OCI-LY1 (cell line): ENCODE data around the gene NIM1K.

Experiments
- H2AFZ ChIP-seq: fragments of 200-600 bp; sonication (generic), shearing (Covaris generic); 2 replicates; pipeline ENCODE4 v1.6.0; 2014; ENCODE audit warnings: antibody characterized with exemption, mild to moderate bottlenecking, low read length
- H3F3A ChIP-seq: fragments of 200-600 bp; sonication (generic), shearing (Covaris generic); 2 replicates; pipeline ENCODE4 v1.6.0; 2014; ENCODE audit warnings: mild to moderate bottlenecking, antibody characterized with exemption, low read length, moderate library complexity; ENCODE audit not compliant: insufficient read depth
- H3K27ac ChIP-seq: fragments of 200-600 bp; sonication (generic); 2 replicates; pipeline ENCODE4 v1.5.1; 2014; ENCODE audit warnings: low read length, mixed run types, mild to moderate bottlenecking, low read depth; ENCODE audit not compliant: poor library complexity, severe bottlenecking
- H3K27me3 ChIP-seq: fragments of 200-600 bp; sonication (generic); 2 replicates; pipeline ENCODE4 v1.6.0; 2014; ENCODE audit warnings: antibody characterized with exemption, mild to moderate bottlenecking, low read length, moderate library complexity; ENCODE audit not compliant: insufficient read depth
- H3K36me3 ChIP-seq: fragments of 200-600 bp; sonication (generic); 2 replicates; pipeline ENCODE4 v1.6.1; 2014; ENCODE audit warnings: mild to moderate bottlenecking, antibody characterized with exemption, low read length, moderate library complexity, mixed read lengths; ENCODE audit not compliant: insufficient read depth
- H3K4me1 ChIP-seq: fragments of 200-600 bp; sonication (generic); 2 replicates; pipeline ENCODE4 v1.5.1; 2014; ENCODE audit warnings: mild to moderate bottlenecking, low read length, moderate library complexity; ENCODE audit not compliant: insufficient read depth, severe bottlenecking
- H3K4me2 ChIP-seq: fragments of 200-600 bp; sonication (generic), shearing (Covaris generic); 2 replicates; pipeline ENCODE4 v1.6.1; 2014; ENCODE audit warnings: low read length
- H3K4me3 ChIP-seq: fragments of 200-600 bp; sonication (generic); 2 replicates; pipeline ENCODE4 v1.5.1; 2014; ENCODE audit warnings: low read length, low read depth, mild to moderate bottlenecking, mixed read lengths; ENCODE audit not compliant: poor library complexity, severe bottlenecking
- H3K79me2 ChIP-seq: fragments of 200-600 bp; shearing (Covaris generic); 2 replicates; pipeline ENCODE4 v1.6.1; 2016; ENCODE audit warnings: mixed run types, low read length, mixed read lengths; ENCODE audit not compliant: insufficient read depth
- H3K9ac ChIP-seq: fragments of 200-600 bp; sonication (generic), shearing (Covaris generic); 2 replicates; pipeline ENCODE4 v1.6.1; 2014; ENCODE audit warnings: mild to moderate bottlenecking, low read length, mixed read lengths
- H3K9me2 ChIP-seq: fragments of 200-600 bp; sonication (generic), shearing (Covaris generic); 2 replicates; pipeline ENCODE4 v1.6.1; 2014; ENCODE audit warnings: low read depth, mild to moderate bottlenecking, low read length, mixed read lengths
- H3K9me3 ChIP-seq: fragments of 200-600 bp; shearing (Covaris generic); 2 replicates; pipeline ENCODE4 v1.6.1; 2014; ENCODE audit warnings: low read length, mixed read lengths
- H4K20me1 ChIP-seq: fragments of 200-600 bp; sonication (generic), shearing (Covaris generic); 2 replicates; pipeline ENCODE4 v1.6.0; 2016; ENCODE audit warnings: mild to moderate bottlenecking, low read length; ENCODE audit not compliant: insufficient read depth
- EZH2 ChIP-seq: fragments of 200-600 bp; sonication (generic), shearing (Covaris generic); IDR thresholded peaks from 2 replicates; pipeline ENCODE4 v1.8.0; 2017; ENCODE audit warnings: borderline replicate concordance, mixed run types, mild to moderate bottlenecking, antibody characterized with exemption, low read length, moderate library complexity, mixed read lengths
- TF ChIP-seq, protein P1 (sequence below): fragments of 200-600 bp; sonication (generic), shearing (Covaris generic); IDR thresholded peaks from 2 replicates; pipeline ENCODE4 v1.5.1; 2017; ENCODE audit warnings: mild to moderate bottlenecking, antibody characterized with exemption, low read length, moderate library complexity, mixed read lengths

The NIM1K gene

GRCh38 chr5:43298443-43298842, 106.4 kb downstream of the NIM1K start:
- no peaks in the 10 kb centered on the region for H3K9me2 ChIP-seq
- H3K9me3 ChIP-seq = no peaks in the 10 kb centered on the region
- no peaks in the 10 kb centered on the region for H3F3A ChIP-seq
- no peak overlapping the region for H3K9ac ChIP-seq
- H3K4me1 ChIP-seq = no peaks in the 10 kb centered on the region
- no peaks in the 10 kb centered on the region for H3K27me3 ChIP-seq
- H3K27ac ChIP-seq = no peak overlapping the region
- H2AFZ ChIP-seq = no peak overlapping the region
- H3K4me3 ChIP-seq = no peak overlapping the region
- peaks cover 39% of the 10 kb centered on the region for H3K79me2 ChIP-seq
- peaks cover 100% of the 10 kb centered on the region for H3K36me3 ChIP-seq
- TF ChIP-seq, protein P1, sequence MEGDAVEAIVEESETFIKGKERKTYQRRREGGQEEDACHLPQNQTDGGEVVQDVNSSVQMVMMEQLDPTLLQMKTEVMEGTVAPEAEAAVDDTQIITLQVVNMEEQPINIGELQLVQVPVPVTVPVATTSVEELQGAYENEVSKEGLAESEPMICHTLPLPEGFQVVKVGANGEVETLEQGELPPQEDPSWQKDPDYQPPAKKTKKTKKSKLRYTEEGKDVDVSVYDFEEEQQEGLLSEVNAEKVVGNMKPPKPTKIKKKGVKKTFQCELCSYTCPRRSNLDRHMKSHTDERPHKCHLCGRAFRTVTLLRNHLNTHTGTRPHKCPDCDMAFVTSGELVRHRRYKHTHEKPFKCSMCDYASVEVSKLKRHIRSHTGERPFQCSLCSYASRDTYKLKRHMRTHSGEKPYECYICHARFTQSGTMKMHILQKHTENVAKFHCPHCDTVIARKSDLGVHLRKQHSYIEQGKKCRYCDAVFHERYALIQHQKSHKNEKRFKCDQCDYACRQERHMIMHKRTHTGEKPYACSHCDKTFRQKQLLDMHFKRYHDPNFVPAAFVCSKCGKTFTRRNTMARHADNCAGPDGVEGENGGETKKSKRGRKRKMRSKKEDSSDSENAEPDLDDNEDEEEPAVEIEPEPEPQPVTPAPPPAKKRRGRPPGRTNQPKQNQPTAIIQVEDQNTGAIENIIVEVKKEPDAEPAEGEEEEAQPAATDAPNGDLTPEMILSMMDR = no peak
- TF ChIP-seq EZH2 = no peak
- 0 out of 2 replicates have a peak, but pooled peaks cover 3% of the 10 kb centered on the region for H4K20me1 ChIP-seq
- no peak overlapping the region for H3K4me2 ChIP-seq

DNA sequence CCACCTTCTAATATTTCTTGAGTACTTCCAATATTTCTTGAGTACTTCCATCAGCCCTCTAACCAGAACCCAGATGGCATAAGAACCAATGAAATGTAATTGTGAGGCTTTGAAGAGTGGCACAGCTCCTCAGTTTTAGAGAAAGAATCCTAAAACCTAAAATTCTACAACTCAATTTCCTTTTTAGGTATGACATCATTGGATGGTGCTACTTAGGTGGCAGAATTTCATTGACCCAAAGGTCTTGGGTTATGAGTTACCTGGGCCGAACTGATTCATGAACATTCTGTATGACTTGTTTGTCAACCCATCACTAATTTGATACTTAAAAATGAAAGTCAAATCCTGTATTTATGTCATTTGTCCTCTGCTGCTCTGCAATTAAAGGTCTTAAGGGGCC, 108.1 kb downstream of the NIM1K start:
- no peaks in the 10 kb centered on the region for H3F3A ChIP-seq
- H3K9ac ChIP-seq = no peak overlapping the region
- no peak overlapping the region for H3K4me2 ChIP-seq
- H4K20me1 ChIP-seq = 0 out of 2 replicates have a peak, but pooled peaks cover 8% of the 10 kb centered on the region
- H2AFZ ChIP-seq = no peak overlapping the region
- peaks cover 54% of the 10 kb centered on the region for H3K79me2 ChIP-seq
- peaks cover 9% of the 10 kb centered on the region for H3K4me1 ChIP-seq
- H3K36me3 ChIP-seq = peaks cover 99% of the 10 kb centered on the region
- TF ChIP-seq, protein P1 = no peak
- no peak for TF ChIP-seq EZH2
- H3K27me3 ChIP-seq = no peaks in the 10 kb centered on the region
- no peaks in the 10 kb centered on the region for H3K9me2 ChIP-seq
- no peak overlapping the region for H3K4me3 ChIP-seq
- H3K9me3 ChIP-seq = no peaks in the 10 kb centered on the region
- H3K27ac ChIP-seq = no peak overlapping the region

- Histone ChIP-seq H3F3A (no peaks in the 10 kb centered on the region), H3K4me3 (no peak overlapping the region), H3K9me2 (no peaks in the 10 kb centered on the region), H3K79me2 (peaks cover 67% of the 10 kb centered on the region), H3K4me1 (peaks cover 16% of the 10 kb centered on the region), H3K27ac (no peak overlapping the region), H3K9ac (no peak overlapping the region), H2AFZ (no peak overlapping the region), H3K4me2 (no peak overlapping the region), H4K20me1 (0 out of 2 replicates have a peak, but pooled peaks cover 8% of the 10 kb centered on the region), H3K9me3 (no peaks in the 10 kb centered on the region), H3K27me3 (no peaks in the 10 kb centered on the region), H3K36me3 (peaks cover 94% of the 10 kb centered on the region)
- no peak for TF ChIP-seq EZH2
- TF ChIP-seq, protein P1 = no peak
Observed at GRCh38 chr5:43301653-43302091, 109.6 kb downstream of the NIM1K start.
